GM12873 (cell line): ENCODE results near the gene PRDM16.

Experiments used
- TF ChIP-seq, protein P1 (sequence below): IDR thresholded peaks from 2 replicates; pipeline ENCODE4 v1.5.1; 2012; ENCODE audit warnings: low read depth, mild to moderate bottlenecking, moderate library complexity, low read length, control low read depth; ENCODE audit not compliant: insufficient read depth; ENCODE audit errors: missing control alignments

Gene PRDM16

DNA sequence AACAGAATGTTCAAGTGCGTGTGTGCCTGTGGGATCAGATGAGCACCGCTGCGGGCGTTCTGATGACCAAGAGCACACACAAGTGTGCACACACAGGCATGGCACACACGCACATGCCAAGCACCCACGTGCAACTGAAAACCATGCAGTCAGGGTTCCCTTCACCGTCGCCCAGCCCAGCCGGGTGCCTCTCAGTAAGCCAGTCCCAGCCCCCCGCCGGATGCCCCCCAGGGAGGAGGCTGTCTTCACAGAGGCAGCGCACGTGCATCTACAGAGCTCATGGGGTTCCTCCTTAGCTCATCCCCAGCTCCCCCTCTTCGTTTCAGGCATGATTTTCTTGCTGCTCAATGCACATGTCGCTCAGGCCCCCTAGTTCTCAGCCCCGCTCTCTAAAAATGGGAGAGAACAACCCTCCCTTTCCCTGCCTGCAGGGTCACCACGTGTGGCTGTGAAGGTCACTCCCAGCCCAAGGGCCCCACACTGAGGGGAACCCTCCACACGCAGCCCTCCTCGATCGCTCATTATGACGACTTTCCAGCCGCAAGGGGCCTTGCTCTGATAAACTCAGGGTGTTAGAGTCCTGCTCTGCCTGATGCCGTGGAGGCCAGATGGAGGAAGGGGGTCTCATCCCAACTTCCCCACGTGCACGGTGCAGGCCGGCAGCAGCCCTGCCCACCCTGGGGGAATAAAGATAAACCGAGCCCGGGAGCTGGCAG lies 355.1 kb downstream of the PRDM16 start:
- TF ChIP-seq, protein P1, sequence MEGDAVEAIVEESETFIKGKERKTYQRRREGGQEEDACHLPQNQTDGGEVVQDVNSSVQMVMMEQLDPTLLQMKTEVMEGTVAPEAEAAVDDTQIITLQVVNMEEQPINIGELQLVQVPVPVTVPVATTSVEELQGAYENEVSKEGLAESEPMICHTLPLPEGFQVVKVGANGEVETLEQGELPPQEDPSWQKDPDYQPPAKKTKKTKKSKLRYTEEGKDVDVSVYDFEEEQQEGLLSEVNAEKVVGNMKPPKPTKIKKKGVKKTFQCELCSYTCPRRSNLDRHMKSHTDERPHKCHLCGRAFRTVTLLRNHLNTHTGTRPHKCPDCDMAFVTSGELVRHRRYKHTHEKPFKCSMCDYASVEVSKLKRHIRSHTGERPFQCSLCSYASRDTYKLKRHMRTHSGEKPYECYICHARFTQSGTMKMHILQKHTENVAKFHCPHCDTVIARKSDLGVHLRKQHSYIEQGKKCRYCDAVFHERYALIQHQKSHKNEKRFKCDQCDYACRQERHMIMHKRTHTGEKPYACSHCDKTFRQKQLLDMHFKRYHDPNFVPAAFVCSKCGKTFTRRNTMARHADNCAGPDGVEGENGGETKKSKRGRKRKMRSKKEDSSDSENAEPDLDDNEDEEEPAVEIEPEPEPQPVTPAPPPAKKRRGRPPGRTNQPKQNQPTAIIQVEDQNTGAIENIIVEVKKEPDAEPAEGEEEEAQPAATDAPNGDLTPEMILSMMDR = no peak

DNA sequence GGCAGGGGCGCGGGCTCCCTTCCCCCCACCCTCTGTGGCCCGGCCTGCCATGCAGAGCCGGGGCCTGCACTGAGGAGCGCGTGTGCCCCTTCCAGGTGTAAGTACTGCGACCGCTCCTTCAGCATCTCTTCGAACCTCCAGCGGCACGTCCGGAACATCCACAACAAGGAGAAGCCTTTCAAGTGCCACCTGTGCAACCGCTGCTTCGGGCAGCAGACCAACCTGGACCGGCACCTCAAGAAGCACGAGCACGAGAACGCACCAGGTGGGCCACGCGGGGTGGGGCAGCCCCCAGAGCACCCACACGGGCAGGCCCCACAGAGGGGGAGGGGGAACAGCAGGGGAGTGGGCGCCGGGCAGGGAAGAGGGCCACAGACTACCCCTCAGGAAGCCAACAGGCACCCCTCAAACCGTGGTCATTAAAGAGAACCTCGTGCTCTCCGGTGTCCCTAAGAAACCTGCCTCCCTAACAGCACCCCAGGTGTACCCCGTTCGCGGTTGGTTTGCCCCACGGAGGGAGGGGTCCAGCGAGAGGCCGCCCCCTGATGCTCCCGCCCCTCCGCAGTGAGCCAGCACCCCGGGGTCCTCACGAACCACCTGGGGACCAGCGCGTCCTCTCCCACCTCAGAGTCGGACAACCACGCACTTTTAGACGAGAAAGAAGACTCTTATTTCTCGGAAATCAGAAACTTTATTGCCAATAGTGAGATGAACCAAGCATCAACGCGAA lies 356.6 kb downstream of the PRDM16 start:
- TF ChIP-seq, protein P1 = no peak

DNA sequence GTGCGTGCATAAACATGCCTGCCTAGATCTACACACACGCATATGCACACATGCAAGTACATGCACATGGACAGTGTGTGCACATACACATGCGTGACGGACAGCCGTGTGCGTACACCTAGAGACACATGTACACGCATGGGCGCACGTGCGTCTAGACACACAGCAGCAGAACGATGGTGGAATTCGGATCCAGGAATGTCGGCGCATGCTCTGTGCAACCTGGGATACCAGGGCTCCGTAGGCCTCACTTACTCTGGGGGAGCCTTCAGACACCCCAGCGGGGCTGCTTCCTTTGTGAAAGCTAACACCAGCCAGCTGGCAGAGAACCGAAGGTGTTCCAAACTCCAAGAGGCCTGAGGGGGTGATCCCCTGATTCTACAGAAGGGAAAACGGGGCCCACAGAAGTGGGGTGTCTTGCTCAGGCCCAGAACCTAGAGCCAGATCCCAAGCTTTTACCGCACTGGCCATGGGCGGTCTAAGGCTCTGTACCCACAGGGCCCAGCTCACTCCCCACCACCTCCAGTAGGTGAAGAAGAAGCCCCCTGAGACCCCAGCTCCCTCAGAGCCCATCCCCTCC lies 358.0 kb downstream of the PRDM16 start:
- TF ChIP-seq, protein P1 = no peak

GRCh38 chr1:3427711-3428704 lies 359.0 kb downstream of the PRDM16 start:
- TF ChIP-seq, protein P1 = no peak

DNA sequence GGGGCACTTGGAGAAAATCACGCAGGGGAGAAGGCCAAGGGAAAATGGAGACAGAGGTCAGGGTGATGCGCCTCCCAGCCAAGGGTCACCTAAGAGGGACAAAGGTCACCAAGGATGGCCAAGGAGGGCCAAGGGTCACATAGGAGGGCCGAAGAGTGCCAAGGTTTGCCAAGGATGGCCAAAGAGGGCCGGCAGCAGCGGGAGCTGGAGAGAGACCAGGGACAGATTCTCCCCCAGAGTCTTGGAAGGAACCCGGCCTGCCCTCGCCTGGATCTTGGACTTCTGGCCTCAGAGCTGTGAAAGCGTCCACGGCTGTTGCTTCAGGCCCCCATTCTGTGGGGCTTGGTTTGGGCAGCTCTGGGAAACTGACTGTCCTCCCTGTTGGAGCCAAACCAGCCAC lies 359.9 kb downstream of the PRDM16 start:
- TF ChIP-seq, protein P1 = no peak

DNA sequence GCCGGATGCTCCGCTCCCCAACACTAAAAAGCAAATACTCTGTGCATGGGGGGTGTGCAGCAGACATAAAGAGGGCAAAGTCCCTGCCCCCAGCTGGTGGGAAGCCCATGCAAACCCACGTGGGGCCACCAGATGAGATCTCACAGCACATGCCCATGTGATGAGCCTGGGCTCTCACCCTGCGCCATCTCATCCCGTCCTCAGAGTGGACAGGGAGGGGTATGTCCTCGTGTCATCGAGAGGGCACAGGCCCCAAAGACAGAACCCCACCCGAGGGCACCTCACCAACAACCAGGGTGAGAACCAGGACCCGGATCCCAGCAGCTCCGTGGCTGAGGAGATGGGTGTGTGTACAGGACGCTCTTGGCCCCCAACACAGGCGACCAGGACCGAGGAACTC lies 360.3 kb downstream of the PRDM16 start:
- TF ChIP-seq, protein P1 = no peak
